Hematopoietic multipotent progenitor cell treated with erythropoietin and hydrocortisone succinate and interleukin-3 and kit ligand, for 4 days (in vitro differentiated cells): ENCODE measurements around the gene PALM.

Experiments used
- DNase-seq: peaks from one replicate; pipeline ENCODE4 v3.0.0-alpha.2; 2015

PALM gene

DNA sequence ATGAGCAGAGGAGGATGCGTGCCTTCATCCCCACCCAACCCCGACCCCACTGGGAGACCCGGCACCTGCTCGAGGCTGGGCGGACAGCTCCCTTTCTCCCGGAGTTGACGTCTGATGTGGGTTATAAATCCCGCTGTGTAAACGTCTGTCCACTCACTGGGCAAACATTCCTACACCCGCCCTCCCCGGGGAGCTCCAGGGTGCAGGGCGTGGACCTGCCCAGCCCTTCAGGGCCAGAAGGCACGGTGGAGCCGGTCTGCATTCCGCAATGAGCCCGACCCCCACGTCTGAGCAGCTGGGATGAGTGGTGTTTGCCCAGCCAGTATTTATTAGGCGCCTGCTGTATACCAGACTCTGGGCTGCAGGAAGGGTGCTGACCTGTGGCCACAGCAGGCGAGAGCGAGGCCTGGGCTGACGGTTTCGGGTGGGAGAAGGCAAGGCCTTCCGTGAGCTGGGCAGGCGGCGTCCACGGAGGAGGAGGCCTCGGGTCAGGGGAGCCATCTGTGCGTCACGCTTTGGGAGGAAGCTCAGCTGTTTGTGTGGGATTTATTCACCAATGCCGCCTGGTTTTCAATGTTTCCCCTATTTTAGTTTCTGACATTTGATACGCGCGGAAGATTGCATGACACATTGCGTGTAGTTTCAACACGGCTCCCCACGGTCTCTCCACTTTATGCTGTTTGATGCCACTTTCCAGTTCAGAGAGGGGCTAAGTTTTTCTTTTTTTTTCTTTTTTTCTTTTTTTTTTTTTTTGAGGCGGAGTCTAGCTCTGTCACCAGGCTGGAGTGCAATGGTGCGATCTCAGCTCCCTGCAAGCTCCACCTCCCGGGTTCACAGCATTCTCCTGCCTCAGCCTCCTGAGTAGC lies 44.1 kb downstream of the PALM start:
- DNase-seq, result peak; percentile 49

DNA sequence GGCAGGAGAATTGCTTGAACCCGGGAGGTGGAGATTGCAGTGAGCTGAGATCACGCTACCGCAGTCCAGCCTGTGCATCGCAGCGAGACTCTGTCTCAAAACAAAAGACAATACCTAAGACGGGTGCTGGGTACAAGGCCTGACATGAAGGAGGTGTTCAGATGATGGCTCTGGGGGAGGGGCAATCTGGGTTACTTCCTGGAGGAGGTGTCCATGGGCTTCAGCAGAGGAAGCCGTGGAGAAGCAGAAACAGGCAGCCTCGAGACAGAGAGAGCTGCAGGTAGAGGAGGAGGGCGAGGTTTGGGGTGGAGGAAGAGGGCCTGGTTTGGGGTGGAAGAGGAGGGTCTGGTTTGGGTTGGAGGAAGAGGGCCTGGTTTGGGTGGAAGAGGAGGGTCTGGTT lies 45.8 kb downstream of the PALM start:
- DNase-seq, result no peak

DNA sequence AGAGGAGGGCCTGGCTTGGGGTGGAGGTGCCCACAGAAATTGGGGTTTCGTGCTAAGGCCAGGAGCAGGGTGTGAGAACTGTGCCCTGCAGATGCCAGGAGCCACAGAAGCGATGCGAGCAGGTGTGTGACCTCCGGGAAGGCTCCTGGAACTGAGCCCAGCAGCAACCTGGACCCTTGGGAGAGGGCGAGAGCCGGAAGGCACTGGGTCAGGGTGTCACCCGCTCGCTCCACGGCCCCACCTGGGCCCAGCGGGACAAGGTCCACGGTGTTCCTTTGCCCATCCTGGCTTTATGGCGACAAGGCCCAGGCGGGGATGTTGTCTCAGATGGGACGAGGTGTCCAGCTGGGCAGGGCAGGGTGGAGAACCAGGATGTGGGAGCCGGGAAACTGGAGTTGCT lies 46.3 kb downstream of the PALM start:
- DNase-seq, result no peak

DNA sequence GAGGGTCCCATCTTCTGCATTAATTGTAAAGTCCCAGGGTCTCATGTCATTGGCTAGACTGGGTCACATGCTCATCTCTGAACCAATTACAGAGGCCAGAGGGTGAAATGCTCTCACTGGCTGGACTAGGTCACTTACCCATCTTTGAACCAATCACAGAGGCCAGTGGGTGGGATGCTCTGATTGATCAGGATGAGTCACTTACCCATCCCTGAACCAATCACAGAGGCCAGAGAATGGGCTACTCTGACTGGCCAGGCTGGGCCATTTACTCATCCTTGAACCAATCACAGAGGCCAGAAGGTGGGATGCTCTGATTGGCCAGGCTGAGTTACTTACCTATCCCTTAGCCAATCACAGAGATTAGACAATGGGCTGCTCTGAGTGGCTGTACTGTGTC lies 47.5 kb downstream of the PALM start:
- peak; percentile 57 for DNase-seq

DNA sequence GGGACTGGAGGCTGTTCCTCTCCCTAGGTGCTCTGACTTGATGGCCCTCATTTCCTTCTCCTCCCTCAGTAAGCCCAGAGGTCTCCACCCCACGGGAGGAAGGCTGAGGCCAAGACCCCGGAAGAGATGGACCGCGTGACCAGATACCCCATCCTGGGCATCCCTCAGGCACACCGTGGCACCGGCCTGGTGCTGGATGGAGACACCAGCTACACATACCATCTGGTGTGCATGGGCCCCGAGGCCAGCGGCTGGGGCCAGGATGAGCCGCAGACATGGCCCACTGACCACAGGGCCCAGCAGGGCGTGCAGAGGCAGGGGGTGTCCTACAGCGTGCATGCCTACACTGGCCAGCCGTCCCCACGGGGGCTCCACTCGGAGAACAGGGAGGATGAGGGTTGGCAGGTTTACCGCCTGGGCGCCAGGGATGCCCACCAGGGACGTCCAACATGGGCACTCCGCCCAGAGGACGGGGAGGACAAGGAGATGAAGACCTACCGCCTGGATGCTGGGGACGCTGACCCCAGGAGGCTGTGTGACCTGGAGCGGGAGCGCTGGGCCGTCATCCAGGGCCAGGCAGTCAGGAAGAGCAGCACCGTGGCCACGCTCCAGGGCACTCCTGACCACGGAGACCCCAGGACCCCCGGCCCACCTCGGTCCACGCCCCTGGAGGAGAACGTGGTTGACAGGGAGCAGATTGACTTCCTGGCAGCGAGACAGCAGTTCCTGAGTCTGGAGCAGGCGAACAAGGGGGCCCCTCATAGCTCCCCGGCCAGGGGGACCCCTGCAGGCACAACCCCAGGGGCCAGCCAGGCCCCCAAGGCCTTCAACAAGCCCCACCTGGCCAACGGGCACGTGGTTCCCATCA lies 48.3 kb downstream of the PALM start:
- no peak for DNase-seq

DNA sequence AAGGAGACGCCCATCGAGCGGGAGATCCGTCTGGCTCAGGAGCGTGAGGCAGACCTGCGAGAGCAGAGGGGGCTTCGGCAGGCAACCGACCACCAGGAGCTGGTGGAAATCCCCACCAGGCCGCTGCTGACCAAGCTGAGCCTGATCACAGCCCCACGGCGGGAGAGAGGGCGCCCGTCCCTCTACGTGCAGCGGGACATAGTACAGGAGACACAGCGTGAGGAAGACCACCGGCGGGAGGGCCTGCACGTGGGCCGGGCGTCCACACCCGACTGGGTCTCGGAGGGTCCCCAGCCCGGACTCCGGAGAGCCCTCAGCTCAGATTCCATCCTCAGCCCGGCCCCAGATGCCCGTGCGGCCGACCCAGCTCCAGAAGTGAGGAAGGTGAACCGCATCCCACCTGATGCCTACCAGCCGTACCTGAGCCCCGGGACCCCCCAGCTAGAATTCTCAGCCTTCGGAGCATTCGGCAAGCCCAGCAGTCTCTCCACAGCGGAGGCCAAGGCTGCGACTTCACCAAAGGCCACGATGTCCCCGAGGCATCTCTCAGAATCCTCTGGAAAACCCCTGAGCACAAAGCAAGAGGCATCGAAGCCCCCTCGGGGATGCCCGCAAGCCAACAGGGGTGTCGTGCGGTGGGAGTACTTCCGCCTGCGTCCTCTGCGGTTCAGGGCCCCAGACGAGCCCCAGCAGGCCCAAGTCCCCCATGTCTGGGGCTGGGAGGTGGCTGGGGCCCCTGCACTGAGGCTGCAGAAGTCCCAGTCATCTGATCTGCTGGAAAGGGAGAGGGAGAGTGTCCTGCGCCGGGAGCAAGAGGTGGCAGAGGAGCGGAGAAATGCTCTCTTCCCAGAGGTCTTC lies 49.3 kb downstream of the PALM start:
- no peak for DNase-seq

DNA sequence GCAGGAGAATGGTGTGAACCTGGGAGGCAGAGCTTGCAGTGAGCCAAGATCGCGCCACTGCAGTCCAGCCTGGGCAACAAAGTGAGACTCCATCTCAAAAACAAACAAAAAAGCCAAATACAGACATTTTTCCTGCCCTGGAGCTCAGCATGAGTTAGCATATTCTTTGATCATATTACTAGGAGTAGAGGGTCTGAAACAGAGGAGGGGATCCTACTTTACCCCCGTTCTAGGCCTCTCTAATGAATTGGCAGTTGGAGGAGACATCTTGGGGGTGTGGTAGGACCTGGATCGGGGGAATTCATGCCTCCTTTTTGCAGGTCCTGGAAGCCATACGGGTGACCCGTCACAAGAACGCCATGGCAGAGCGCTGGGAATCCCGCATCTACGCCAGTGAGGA lies 54.4 kb downstream of the PALM start:
- no peak for DNase-seq

DNA sequence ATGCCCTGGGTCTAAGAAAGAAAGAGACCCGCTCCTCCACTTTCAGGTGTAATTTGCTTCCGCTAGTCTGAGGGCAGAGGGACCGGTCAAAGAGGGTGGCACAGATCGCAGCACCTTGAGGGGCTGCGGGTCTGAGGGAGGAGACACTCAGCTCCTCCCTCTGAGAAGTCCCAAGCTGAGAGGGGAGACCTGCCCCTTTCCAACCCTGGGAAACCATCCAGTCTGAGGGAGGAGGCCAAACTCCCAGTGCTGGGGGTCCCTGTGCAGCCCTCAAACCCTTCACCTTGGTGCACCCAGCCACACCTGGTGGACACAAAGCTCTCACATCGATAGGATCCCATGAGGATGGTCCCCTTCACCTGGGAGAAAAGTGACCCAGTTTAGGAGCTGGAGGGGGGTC lies 55.1 kb downstream of the PALM start:
- DNase-seq, result no peak

DNA sequence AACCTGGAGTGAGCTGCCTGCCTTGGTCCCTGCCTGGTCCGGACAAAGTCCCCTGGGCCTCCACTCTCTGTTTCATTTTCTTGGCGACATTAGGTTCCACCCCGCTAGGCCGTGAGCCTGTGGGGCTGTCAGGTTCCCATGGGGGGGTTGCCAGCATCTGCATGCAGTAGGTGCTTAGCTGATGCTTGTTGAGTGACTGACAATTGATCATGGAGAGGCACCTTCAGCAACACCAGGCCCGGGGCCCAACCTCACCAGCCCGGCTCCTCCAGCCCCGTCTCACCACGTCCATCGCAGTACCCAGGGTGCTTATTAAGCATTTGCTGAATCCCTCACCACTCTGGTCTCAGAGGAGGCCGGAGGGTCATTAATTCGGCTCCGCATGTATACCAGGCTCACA lies 55.6 kb downstream of the PALM start:
- DNase-seq, result no peak

DNA sequence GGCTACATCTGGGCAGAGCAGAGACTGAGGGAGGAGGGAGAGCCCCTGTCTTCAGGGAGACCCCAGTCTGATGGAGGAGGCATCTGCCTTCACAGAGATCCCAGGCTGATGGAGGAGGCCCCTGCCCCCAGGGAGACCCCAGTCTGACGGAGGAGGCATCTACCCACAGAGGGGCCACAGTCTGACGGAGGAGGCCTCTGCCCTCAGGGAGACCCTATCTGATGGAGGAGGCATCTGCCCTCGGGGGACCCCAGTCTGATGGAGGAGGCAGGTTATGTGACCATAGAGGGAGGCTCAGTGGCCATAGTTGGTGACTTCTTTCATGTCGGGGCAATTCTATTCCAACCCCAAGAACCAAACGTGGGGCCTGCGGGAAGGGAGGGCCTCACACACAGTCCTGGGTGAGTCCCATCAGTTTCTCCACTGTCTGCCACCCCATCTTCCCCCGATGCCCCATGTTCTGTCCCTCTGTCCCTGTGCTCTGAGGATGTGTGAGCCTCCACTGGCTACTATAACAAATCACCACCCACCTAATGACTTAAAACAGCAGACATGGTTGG lies 56.5 kb downstream of the PALM start:
- no peak for DNase-seq

DNA sequence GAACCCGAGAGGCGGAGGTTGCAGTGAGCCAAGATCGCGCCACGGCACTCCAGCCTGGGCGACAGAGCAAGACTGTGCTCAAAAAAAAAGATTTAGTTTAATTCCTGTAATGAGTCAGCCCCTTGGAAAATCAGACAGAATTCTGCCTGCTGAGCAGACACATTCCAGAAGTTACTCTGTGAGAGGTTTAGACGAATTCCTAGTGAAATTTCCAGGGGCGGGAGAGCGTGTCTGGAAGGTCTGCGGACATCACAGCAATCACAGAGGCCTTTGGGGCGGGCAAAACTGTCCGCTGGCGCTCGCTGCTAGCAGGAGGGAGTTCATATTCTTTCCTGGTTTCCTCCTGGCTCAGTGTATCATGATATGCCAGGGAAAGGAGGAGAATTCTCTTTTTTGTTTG lies 59.7 kb downstream of the PALM start:
- no peak for DNase-seq

DNA sequence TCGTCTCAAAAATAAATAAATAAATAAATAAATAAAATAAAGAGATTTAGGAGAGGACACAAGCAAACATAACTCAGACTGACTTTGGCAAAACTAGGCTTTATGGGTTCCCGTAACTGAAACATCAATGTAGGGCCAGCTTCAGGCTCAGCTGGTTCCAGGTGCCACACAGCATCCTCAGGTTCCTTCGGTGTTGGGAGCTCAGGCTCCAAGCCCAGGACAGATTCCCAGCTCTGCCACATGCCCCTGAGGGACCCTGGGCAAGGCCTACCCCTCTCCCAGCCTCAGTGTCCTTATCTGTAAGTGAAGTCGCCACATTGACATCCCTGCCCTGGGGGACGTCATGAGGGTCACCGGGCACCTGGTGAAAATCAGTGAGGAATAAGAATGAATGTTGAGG lies 60.9 kb downstream of the PALM start:
- DNase-seq, result no peak

DNA sequence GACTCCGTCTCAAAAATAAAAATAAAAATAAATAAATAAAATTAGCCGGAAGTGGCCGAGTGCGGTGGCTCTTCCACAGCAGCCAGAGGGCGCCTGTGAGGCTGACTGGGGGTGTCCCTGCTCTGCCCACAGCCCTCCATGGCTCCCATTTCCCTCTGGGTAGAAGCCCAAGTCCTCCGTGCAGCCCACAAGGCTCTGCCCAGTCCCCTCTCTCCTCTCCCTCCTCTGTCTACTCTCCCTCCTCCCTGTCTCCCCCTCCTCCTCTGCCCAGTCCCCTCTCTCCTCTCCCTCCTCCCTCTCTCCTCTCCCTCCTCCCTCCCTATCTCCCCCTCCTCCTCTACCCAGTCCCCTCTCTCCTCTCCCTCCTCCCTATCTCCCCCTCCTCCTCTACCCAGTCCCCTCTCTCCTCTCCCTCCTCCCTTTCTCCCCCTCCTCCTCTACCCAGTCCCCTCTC lies 62.6 kb downstream of the PALM start:
- peak; percentile 89 for DNase-seq

DNA sequence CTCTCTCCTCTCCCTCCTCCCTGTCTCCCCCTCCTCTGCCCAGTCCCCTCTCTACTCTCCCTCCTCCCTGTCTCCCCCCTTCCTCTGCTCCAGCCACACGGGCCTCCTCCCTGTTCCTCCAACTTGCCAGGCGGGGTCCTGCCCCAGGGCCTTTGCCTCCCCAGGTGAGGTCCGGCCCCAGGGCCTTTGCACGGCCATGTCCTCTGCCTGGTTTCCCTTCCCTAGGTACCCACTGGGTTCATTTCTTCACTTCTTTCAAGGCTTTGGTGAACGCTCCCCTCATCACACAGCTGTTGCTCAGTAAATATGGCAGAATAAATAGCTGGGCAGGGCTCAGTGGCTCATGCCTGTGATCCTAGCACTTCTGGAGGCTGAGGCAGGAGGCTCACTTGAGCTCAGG lies 63.3 kb downstream of the PALM start:
- no peak for DNase-seq

DNA sequence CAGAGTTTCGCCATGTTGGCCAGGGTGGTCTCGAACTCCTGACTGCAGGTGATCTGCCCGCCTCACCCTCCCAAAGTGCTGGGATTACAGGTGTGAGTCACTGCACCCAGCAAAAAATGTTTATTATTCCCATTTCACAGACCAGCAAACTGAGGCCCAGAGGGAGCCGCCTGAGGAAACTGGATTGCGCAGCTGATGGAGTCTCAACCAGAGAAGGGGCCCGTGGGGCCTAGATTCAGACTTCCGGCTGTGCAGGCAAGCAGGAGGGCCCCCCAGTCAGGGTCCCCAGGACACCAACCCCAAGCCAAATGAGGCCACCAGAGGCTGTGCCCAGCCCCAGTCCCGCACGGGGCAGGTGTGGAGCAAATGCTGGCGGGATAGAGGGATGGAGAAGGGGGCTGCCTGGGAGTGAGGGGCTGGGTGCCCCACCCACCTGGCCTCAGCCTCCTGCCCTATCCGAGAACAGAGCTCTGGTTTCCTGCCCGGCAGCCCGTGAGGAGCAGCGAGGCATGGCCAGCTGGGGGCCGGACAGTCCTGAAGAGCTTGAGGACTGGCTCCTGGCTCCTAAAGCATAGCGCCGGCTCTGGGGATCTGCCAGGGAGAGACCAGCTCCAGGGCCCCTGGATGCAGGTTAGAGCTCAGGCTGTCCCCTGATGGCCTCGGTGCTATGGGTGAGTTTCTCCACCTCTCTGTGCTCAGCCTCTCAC lies 64.1 kb downstream of the PALM start:
- DNase-seq, result no peak

DNA sequence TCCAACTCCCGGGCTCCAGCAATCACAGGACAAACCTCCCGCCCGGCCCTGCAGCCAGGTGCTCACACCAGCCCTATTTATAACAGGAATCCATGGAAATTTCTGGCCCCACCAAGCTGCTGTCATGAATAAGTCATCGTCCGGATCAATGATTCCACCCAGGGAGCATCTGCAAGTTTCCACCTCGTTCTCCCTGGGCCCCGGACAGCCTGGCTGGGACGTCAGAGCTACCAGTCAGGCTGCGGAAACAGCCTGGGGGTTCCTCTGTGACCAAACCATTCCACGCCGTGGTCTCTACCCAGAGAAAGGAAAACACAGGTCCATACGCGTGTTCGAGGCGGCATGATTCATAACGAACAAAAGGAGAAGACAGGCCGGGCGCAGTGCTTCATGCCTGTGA lies 67.8 kb downstream of the PALM start:
- no peak for DNase-seq

DNA sequence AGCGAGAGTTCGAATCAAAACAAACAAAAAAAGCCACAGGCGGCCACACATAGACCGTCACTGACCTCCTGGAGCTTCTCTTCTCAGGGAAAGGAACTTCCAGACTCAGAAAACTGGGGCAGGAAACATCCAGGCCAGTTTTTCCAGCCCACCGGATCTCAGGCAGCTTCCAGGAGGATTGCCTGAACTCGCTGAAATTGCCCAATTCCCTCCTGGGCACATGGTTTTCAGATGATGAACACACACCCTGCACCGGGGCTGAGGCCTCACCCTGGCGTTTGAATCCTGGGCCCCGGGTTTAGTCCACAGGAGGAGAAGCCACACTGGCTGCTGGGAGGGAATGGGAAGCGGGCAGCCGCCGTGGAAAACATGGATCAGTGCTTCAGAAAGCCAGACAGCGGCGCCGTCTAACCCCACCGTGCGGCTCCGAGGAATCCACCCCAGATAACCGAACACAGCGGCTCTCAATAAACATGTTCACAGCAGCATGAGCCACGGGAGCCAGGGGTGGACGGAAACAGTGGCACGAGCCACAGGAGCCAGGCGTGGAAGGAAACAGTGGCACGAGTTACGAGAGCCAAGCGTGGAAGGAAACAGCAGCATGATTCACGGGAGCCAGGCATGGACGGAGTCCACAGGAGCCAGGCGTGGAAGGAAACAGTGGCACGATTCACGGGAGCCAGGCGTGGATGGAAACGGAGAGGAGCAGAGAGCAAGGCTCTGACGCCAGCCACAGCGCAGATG lies 70.3 kb downstream of the PALM start:
- no peak for DNase-seq

DNA sequence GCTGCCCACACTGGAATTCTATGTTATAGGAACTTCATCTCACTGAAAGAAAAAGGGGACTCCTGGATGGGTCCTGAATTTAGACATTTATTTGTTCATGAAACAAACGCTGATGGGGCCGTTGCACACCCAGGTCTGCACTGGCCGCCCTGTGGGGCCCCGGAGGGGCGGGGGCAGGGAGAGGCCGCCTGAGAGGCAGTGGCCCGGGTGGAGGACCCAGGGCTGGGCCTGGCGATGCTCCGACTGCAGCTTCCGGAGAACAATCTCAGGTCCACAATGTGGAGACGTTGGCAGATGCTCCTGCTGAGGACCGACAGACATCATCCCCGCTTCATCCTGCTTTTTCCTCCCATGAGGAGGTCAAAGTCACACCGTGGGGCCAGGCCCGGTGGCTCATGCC lies 72.2 kb downstream of the PALM start:
- no peak for DNase-seq

DNA sequence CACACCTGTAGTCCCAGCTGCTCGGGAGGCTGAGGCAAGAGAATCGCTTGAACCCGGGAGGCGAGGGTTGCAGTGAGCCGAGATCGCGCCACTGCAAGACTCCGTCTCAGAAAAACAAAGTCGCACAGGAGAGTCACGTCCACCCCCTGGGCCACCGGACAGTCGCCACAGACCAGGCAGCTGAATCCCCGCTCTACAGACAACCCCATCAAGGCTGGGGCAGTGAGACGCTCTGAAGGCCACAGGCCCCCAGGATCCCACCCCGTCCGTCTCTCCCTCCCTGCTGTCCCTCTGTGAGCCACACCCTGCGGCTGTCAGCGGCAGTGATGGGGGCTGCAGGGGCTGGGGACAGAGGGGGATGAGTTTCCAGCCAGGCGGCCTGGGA lies 73.1 kb downstream of the PALM start:
- no peak for DNase-seq

DNA sequence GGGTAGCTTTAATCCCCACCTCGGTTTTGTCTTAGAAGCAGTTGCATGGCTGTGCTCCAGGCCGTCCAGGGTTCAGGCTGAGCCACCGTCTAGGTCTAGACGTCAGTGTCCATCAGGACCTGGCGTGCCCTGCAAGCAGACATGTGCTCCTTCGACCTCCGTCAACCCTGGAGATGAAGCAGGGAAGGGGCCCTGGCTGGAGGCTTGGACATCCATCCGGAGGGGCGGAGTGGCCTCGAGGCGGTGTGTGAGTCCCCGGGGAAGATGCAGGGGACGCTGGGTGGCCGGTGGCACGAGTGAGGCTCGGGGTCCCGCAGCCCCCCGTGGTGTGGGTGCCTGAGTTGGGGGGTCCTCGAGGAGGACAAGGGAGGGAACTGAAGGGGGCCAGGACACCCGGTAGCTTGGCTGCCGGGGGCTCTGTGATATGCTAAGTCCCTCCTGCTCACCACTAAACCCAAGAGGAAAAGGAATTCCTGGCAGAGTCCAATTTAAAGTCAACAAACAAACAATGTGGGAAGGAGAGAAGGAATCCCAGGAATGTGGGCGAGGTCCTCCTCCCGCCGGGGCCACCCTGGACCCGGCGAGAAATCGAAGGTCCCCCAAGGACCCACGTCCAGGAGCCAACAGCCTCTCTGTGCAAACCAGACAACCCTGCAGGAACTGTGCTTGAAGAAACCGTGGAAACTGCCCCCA lies 73.6 kb downstream of the PALM start:
- no peak for DNase-seq
